Measurements from ENCODE around the gene KCNS1.

DNA sequence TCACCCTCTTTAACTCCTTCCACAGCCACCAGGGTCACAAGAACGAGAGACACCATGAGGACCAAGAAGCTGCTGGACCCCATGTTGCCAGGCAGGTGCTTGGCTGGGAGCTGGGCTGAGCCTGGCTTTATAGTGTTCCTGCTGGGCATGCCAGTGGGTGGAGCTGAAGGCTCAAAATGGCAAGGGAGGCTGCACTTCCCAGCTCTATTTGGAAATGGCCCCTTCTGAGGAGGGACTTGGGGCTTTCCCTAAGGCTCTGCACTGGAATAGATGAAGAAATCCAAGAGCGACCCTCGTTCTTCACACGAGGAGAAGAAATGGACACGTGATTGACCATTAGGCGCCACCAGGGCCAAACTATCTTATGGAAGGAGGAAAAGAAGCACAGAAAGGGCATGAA, 23.4 kb upstream of the KCNS1 start, which contains the start of gene WFDC12:
- TF ChIP-seq, protein P1, sequence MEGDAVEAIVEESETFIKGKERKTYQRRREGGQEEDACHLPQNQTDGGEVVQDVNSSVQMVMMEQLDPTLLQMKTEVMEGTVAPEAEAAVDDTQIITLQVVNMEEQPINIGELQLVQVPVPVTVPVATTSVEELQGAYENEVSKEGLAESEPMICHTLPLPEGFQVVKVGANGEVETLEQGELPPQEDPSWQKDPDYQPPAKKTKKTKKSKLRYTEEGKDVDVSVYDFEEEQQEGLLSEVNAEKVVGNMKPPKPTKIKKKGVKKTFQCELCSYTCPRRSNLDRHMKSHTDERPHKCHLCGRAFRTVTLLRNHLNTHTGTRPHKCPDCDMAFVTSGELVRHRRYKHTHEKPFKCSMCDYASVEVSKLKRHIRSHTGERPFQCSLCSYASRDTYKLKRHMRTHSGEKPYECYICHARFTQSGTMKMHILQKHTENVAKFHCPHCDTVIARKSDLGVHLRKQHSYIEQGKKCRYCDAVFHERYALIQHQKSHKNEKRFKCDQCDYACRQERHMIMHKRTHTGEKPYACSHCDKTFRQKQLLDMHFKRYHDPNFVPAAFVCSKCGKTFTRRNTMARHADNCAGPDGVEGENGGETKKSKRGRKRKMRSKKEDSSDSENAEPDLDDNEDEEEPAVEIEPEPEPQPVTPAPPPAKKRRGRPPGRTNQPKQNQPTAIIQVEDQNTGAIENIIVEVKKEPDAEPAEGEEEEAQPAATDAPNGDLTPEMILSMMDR (IDR thresholded peaks at IDR 0.05), result no peak
- TF ChIP-seq POLR2A (IDR thresholded peaks at IDR 0.05), result no peak
